HG03196 (cell line): Measurements from ENCODE around the gene BDH1.
"Not testable (repeated sequence)": the region's sequence is repeated elsewhere in the genome, so short reads cannot be mapped to it uniquely, and the experiment has no call there.

Experiments used
- ATAC-seq: cut with Tn5 transposase; IDR thresholded peaks from one replicate; pipeline ENCODE4 v1.9.1; 2021; ENCODE audit not compliant: unreplicated experiment

BDH1 gene

DNA sequence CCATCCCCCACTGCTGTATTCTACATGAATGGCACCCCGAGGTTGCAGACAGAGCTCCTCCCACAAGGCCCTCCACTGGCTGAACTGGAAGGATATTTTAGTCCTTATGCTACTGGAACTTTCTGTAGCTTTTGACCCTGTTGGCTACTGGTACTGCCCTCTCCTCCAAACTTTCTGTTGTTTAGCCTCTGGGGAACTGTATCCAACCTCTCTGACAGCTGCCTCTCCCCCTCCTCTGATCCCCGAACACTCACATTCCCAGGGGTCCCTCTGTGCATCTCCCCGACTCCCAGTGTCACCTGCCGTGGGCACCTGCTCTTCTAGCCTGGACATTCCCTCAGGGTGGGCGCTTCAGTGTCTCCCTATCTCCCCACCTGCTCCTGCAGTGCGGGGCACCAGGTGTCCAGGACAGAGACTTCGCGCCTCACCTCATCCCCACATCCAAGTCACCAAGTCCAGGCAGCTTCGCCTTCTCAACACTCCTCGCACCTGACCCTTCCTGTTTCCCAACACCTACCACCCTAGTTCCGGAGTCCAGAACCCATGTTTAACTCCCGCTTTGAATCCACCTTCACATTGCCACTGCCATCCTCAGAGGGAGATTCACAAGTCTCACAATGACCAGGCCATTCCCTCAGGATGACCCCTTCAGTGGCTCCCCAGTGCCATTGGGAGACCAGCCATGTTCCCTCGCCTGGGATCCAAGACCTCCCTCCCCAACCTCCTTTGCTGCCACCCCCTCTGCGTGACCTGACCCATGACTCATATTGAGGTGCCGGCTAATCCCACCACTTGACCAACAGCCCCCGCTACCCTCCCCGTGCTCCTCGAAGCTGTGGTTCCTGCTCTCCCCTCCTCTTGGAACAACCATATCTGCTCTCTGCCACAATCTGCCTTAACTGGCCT, 34.2 kb downstream of the BDH1 start:
- no peak for ATAC-seq

DNA sequence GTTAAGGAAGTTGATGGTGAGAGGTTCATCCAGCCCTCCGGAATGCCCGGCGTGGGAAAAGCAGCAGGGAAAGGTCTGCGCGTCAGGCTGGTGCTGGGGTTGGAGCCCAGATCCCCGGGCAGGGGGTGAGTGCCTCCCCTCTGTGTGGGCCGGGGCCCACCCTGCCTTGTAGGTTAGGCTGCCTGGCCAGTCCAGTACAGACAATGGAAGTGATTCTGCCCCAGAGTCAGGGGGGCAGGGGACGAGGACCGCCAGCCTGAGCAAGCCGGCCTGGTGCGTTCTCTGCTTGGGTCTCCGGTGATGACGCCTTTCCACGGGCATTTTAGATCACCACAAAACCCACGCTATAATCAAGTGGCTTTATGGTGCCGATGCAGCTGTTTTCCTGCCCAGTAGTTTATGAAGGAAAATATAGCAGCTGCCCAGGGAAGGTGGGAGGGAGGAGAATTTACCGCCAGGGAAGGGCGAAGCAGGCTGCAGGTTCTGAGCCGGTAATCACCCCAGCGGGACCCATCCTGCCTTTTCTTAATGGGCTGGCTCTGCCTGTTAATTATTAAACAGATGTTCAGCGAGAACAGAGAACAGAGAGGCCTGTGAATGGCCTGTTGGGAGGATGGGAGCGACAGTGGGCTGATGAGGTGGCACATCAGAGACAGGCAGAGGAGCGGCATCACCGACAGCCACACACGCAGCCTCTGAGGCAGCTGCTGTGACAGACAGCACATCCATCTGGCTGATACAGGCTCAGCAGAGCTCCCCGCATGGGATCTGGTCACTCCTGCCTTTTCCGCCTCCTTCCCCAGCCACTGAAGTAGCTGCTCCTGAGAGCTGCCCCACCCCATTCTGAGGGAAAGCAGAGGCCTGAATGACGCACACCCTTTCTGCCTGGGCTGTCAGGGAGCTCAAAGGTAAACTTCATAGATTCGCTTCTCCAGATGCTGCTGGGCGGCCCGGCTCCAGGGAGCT, 35.2 kb downstream of the BDH1 start:
- ATAC-seq: no peak

DNA sequence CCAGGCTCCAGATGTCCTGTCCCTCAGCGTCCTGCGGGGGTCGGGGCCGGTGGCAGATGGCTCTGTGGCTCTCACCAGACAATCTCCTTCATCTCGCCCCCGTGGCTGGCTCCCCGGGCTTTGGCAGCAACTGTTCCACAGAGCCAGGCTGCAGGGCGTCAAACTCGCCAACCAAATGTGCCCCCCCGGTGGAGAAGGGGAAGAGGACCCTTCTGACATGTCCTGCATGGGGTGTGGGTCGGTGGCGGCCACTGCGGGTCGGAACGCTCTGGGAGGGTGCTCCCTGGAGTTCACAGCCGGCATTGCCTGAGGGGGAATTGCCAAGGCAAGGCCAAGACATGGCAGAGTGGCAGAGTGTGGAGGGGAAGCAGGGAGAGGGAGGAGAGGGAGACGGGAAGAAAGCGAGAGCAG, 36.0 kb downstream of the BDH1 start:
- no peak for ATAC-seq

DNA sequence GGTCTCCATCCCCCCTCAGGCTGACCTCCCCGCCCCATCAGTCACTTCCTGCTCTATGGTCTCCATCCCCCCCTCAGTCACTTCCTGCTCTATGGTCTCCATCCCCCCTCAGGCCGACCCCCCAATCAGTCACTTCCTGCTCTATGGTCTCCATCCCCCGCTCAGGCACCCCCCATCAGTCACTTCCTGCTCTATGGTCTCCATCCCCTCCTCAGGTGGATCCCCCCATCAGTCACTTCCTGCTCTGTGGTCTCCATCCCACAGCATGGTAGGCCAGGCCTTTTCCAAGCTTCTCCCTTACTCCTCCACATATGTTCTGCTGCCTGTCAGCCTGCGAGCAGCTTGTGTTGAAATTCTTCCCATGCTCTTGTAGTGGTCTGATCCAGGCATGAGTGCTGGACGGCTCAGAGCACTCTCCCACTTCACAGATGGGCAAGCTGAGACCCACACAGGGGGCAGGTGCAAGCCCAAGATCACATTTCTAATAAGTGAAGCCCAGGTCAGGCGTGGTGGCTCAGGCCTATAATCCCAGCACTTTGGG, 36.8 kb downstream of the BDH1 start:
- no peak for ATAC-seq

DNA sequence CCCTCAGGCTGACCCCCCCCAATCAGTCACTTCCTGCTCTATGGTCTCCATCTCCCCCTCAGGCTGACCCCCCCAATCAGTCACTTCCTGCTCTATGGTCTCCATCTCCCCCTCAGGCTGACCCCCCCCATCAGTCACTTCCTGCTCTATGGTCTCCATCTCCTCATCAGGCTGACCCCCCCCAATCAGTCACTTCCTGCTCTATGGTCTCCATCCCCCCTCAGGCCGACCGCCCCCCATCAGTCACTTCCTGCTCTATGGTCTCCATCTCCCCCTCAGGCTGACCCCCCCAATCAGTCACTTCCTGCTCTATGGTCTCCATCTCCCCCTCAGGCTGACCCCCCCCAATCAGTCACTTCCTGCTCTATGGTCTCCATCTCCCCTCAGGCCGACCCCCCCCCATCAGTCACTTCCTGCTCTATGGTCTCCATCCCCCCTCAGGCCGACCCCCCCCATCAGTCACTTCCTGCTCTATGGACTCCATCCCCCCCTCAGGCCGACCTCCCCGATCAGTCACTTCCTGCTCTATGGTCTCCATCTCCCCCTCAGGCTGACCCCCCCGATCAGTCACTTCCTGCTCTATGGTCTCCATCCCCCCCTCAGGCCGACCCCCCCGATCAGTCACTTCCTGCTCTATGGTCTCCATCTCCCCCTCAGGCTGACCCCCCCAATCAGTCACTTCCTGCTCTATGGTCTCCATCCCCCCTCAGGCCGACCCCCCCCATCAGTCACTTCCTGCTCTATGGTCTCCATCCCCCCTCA, 37.7 kb downstream of the BDH1 start:
- ATAC-seq: not testable (repeated sequence)

DNA sequence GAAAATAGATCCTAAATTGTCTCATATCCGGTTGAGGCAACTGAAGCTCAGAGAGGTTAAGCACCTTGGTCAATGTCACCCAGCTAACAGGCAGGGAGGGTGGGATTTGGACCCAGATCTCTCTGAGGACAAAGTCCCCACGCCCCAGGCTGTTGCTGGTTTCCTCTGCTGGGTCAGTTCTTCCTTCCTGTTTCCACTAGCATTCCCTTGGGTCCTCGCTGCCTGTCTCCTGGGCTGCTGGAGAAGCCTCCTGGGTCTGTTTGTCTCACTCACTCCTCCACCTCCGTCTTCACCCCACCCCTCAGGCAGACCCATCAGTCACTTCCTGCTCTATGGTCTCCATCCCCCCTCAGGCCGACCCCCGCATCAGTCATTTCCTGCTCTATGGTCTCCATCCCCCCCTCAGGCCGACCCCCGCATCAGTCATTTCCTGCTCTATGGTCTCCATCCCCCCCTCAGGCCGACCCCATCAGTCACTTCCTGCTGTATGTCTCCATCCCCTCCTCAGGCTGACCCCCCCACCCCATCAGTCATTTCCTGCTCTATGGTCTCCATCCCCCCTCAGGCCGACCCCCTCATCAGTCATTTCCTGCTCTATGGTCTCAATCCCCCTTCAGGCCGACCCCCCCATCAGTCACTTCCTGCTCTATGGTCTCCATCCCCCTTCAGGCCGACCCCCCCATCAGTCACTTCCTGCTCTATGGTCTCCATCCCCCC, 38.7 kb downstream of the BDH1 start:
- ATAC-seq: not testable (repeated sequence)

DNA sequence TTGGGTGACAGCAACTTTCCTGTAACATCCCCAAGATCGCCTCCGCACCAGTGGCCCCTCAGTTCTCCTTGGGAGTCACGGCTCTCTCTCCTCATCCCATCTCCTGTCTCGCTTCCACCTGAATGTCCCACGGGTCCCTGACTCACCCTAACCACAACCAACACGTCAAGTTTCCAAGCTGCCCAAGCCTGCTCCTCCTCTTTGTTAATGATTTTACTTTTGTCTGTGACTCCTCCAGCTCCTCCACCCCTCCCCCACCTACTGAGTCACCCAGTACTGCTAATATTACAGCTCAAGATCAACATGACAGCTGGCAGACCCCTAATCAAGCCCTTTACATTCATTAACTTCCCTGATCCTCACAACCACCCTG, 39.3 kb downstream of the BDH1 start:
- no peak for ATAC-seq

DNA sequence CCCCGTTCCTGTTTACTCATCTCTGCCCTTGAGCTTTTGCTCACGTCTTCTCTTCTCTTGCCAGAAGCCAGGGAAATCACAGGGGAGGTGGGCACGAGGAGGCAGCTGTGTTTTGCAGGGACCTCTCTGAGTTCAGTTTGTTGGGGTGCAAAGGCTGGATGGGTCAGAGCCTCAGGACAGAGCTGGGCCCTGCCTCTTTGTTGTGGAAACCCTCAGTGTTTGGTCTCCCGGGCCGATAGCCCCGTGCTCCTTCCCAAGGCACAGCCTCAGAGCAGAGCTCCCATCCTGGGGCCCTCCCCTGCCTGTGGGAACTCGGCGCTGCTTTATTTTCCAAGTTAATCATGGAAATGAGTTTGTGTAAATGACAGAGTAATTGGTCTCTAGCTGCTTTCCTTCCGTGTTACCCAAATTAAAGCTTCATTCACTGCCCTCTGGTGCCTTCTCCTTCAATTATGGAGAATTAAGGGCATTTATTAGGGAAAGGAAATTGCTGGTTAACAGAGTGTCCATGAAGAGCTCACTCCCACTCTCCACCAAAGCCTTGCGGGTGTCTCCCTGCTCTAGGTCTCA, 40.9 kb downstream of the BDH1 start:
- ATAC-seq: no peak

DNA sequence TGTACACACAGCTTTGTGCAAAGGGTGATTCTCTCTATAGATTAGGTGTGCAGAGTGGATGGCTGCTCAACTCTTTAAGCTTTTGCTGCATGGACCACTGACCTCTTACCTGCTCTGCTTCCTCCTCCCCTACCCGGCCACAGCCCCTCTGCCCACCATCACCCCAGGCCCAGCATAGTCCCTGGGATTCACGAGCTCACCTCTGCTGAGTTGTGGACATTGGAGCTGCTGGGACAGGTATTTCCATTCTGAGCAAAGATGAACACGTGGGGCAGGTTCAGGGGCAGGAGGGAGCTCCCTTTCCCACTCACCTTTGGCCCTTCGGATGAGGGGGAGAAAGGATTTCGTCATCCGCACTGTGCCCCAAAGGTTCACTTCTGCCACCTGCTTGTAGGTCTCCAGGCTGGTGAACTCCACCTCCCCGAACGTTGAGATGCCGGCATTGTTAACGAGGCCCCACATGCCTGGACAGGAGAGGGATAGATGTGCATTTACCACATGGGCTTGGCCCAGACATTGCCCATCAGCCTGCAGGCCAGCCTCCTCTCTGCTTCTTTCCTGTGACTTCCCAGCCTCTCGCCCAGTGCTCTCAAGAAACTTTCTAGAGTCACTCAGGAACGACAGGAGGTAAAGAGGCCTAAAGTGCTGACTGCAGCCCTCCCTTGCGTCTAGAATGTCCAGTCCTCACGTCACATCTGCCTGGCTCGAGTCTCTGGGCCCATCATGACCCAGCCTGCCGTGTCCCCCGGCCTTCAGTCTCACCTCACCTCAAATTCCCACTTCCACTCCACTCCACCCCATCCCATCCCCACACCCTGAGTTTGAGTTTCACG, 41.6 kb downstream of the BDH1 start:
- ATAC-seq: no peak

DNA sequence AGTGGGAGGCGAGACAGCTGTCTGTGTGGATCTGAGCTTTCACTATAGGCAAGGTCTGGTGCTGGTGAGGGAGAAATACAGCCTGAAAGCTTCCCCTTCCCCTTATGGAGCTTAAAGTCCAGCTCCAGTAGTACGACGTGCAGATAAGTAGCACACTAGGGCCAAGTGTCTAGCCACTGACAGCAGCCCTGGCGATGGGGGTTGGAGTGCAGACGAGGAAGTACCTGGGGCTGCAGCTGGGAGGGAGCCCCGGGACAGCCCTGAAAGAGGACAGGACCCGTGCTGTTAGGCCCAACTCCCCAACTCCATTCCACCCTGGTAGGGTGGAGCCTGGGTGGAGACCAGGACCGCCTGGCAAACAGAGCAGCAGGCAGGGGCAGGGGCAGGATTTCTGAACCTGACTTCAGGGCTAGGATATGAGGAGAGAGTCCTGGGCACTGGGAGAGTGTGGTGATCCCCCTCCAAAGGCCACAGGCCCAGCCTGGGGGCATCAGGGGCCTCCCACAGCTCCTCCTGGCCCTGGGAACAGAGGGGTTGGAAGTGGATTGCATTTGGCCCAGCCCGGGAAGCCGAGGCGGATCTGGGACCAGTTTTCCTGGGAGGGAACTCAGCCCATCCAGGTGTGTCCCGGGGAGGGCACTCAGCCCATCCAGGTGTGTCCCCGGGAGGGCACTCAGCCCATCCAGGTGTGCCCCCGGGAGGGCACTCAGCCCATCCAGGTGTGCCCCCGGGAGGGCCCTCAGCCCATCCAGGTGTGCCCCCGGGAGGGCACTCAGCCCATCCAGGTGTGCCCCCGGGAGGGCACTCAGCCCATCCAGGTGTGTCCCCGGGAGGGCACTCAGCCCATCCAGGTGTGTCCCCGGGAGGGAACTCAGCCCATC, 42.8 kb downstream of the BDH1 start:
- ATAC-seq: no peak

DNA sequence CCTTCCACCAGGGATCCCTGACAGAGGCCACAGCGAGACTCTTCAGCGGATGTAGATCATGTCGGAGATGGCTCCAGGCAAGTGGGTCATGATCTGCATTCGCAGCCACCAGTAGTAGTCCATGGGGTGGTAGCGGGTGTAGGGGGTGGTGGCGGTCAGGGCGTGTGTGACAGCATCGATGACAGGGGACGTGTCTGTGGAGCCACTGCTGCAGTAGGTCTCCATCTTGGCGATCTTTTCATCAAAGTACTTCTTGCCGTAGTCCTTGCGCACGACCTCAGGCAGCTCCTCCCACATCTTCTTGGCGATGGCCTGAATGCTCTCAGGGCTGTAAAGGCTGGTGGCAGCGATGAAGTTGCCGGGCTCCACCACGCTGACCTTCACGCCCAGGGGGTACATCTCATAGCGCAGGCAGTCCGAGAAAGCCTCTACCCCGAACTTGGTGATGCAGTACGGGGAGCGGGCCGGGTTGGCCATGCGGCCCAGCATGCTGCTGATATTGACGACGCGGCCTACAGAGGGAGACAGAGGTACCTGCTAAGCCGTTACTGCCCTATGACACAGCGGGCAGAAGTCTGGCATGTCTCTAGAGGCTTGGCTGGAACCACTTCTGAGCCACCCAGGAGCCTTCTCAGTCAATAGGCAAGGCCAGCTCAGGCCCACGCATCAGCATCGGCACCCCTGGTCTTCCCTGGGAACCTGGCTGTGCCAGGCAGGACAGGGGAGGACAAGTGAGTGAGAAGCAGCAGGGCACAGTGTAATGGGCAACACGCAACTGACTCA, 43.7 kb downstream of the BDH1 start:
- ATAC-seq: no peak

DNA sequence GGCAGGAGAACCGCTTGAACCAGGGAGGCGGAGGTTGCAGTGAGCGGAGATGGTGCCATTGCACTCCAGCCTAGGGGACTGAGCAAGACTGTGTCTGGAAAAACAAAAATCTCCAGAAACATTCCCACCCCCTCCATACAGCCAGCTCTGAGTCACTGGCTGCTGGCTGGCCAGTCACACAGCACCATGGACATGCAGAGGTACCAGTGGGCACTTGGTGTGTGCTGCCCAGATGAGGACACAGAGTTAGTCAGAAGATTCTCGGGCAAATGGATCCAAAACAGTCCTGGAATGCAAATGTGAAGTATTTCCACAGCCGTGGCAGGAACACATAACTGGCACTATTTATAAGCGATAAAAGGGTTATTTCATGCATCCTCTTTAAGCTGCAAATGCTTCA, 44.6 kb downstream of the BDH1 start:
- no peak for ATAC-seq

DNA sequence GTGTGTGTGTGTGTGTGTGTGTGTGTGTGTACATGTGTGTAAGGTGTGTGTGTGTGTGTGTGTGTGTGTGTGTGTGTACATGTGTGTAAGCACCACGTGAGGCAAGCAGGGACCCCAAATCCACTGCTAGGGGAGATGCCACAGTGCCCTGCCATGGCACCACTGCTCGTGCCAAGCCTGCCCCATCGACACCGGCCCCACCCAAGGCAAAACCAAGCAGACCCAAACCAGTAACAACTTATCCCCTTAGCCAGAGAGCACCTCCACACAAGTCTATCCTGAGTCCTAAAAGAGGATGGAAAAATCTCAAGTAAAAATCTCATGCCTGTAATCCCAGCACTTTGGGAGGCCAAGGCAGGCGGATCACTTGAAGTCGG, 45.1 kb downstream of the BDH1 start:
- no peak for ATAC-seq

DNA sequence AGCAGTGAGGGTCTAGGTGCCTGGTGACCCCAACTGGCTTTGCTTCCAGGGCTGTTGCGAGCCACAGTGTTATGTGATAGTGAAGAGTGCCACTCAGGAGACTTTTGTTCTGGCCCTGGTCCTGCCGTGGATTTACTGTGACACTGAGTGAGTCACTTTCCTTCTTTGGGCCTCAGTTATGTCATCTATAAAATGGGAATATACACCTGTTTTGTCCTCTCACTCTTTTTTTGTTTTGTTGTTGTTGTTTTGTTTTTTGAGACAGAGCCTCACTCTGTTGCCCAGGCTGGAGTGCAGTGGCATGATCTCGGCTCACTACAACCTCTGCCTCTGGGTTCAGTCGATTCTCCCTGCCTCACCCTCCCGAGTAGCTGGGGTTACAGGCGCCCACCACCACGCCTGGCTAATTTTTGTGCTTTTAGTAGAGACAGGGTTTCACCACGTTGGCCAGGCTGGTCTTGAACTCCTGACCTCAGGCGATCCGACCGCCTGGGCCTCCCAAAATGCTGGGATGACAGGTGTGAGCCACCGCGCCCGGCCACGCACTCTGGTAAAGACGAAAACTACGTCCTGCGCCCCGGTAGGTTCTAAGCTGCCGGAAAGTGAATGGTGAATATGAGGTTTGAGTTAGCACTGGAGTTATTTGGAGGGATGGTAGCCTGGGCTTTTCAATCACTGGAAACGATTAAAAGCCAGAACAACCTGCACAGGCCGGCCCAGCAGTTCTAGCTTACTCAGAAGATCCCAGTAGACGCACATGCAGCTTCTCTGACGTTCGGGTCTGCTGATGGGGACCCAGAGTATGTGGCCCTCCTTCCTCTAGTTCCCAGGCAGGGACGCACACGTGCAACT, 46.6 kb downstream of the BDH1 start:
- no peak for ATAC-seq

DNA sequence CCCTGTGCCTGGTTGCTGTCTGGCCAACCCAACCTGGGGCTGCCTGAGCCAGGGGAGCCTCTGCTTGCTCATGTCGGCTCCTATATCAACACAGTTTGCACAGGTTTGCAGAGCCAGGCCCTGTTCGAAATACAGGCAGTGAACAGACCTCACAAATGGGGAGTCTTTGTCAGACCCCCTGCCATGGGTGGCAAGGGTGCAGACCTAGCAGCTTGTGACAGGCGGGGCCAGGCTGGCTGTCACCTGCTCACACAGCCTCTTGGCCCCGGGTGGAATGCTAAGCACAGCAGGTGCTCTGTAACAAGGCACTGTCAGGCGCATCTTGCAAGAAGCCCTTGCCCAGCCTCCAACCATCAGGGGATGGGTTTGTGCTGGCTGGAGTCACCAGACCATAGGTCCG, 47.3 kb downstream of the BDH1 start:
- ATAC-seq: no peak

DNA sequence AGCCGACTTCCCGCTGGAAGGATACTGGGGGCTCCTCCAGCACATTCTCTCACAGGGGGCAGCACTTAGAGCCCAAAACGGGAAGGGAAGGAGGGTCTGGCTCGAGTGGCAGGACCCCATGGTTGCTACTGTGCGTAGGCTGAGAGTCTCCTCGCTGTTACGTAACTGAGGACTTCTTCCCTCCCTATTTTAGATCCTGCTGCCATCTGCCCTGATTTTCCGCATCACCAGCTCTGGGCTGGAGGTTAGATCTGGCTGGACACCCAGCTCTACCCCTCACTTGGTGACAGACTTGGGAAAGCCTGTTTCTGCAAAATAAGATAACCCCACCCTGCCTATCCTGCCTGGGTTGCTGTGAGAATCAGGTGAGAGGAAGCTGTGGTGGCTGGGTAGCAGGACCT, 47.7 kb downstream of the BDH1 start:
- no peak for ATAC-seq
